ENCODE measurements around the gene S100A11.
"Not testable (repeated sequence)": the region's sequence is repeated elsewhere in the genome, so short reads cannot be mapped to it uniquely, and the experiment has no call there.

S100A11 gene
- long read RNA-seq, transcript S100A11-201 (3 exons, 594 nt) = major isoform, 24 of 25 reads
- long read RNA-seq, partial matches to known transcripts = 1 of 25 reads
- long read RNA-seq, other reads (novel, unspliced or antisense) = 0 of 25 reads

- peak; percentile 79 to 91 for DNase-seq (ENCODE audit: low read depth in 1 of 2, low spot score in 1 of 2)
- H3K4me3 ChIP-seq (replicated peaks; ENCODE audit: insufficient read depth, low read length) = peak within 1 kb of the TSS; percentile 73
- H3K27ac ChIP-seq (replicated peaks) = peak within 1 kb of the TSS; percentile 89
- TF ChIP-seq CTCF (IDR thresholded peaks at IDR 0.05; ENCODE audit: insufficient read depth, low read length) (no peak), GABPA (IDR thresholded peaks at IDR 0.05; ENCODE audit: low read depth) (no peak), SPI1 (IDR thresholded peaks at IDR 0.05; ENCODE audit: borderline replicate concordance, low read depth) (peak; percentile 97), POLR2AphosphoS5 (IDR thresholded peaks at IDR 0.05; ENCODE audit: low read depth) (peak; percentile 64), REST (IDR thresholded peaks at IDR 0.05; ENCODE audit: insufficient replicate concordance, low read depth) (no peak)
- H3K27me3 ChIP-seq (ENCODE audit: insufficient read depth, poor library complexity, severe bottlenecking) = no peaks in the 10 kb centered on the region
Measured at GRCh38 chr1:152036267-152037216, at the start of gene S100A11. Gene S100A11 (minus strand): TSS chr1:152037004. CDS start chr1:152036915, 89 bp downstream.

- H3K4me3 ChIP-seq (replicated peaks; ENCODE audit: insufficient read depth, low read length) = no peak overlapping the region
- no peak for DNase-seq (ENCODE audit: low read depth in 1 of 2, low spot score in 1 of 2)
- no peak overlapping the region for H3K27ac ChIP-seq (replicated peaks)
- H3K27me3 ChIP-seq (ENCODE audit: insufficient read depth, poor library complexity, severe bottlenecking) = peaks cover 10% of the 10 kb centered on the region
- no peak for TF ChIP-seq POLR2AphosphoS5 (IDR thresholded peaks at IDR 0.05; ENCODE audit: low read depth)
- no peak for TF ChIP-seq REST (IDR thresholded peaks at IDR 0.05; ENCODE audit: insufficient replicate concordance, low read depth)
- no peak for TF ChIP-seq SPI1 (IDR thresholded peaks at IDR 0.05; ENCODE audit: borderline replicate concordance, low read depth)
- TF ChIP-seq CTCF (IDR thresholded peaks at IDR 0.05; ENCODE audit: insufficient read depth, low read length) = no peak
- TF ChIP-seq GABPA (IDR thresholded peaks at IDR 0.05; ENCODE audit: low read depth) = no peak
Measured at GRCh38 chr1:152084853-152085252, 48.0 kb upstream of the S100A11 start.

GRCh38 chr1:152081026-152081425 lies 44.2 kb upstream of the S100A11 start:
- not testable (repeated sequence) for H3K27ac ChIP-seq (replicated peaks); DNase-seq (ENCODE audit: low read depth in 1 of 2, low spot score in 1 of 2); H3K4me3 ChIP-seq (replicated peaks; ENCODE audit: insufficient read depth, low read length); H3K27me3 ChIP-seq (ENCODE audit: insufficient read depth, poor library complexity, severe bottlenecking)

GRCh38 chr1:152080494-152080893 lies 43.7 kb upstream of the S100A11 start:
- H3K27ac ChIP-seq (replicated peaks); H3K4me3 ChIP-seq (replicated peaks; ENCODE audit: insufficient read depth, low read length); H3K27me3 ChIP-seq (ENCODE audit: insufficient read depth, poor library complexity, severe bottlenecking); DNase-seq (ENCODE audit: low read depth in 1 of 2, low spot score in 1 of 2): not testable (repeated sequence)
